Kidney tubule cell (primary cell): Measurements from ENCODE around the gene ZNF737.
"Not testable (repeated sequence)": the region's sequence is repeated elsewhere in the genome, so short reads cannot be mapped to it uniquely, and the experiment has no call there.

Experiments
- DNase-seq: peaks from one replicate; pipeline ENCODE4 v3.0.0-alpha.2; 2018; ENCODE audit warnings: low spot score

The ZNF737 gene

GRCh38 chr19:20565321-20566018 lies at the start of gene ZNF737:
Gene ZNF737 (minus strand): TSS chr19:20565781. CDS start chr19:20565640, 141 bp downstream.
- DNase-seq, result peak; percentile 98

GRCh38 chr19:20614971-20615370 lies 49.4 kb upstream of the ZNF737 start:
- not testable (repeated sequence) for DNase-seq

GRCh38 chr19:20612711-20613316 lies 47.2 kb upstream of the ZNF737 start:
- DNase-seq, result no peak

- no peak for DNase-seq
These were observed 46.3 kb upstream of the ZNF737 start for GRCh38 chr19:20611866-20612265.

GRCh38 chr19:20607943-20608342 lies 42.4 kb upstream of the ZNF737 start:
- no peak for DNase-seq

- DNase-seq, result no peak
These were observed 7.0 kb downstream of the ZNF737 start for GRCh38 chr19:20558571-20558970.

- DNase-seq, result no peak
These were observed 7.6 kb downstream of the ZNF737 start for GRCh38 chr19:20558011-20558410.

GRCh38 chr19:20544667-20545333 lies 20.8 kb downstream of the ZNF737 start:
- not testable (repeated sequence) for DNase-seq

GRCh38 chr19:20530303-20530702 lies 35.3 kb downstream of the ZNF737 start:
- DNase-seq, result not testable (repeated sequence)

GRCh38 chr19:20513189-20513904 lies 52.2 kb downstream of the ZNF737 start:
- peak; percentile 68 for DNase-seq

- DNase-seq, result peak; percentile 85
These were observed 62.1 kb downstream of the ZNF737 start for GRCh38 chr19:20503476-20503875.
